ENCODE data around the gene NELFCD. TPM values are rescaled to one million over a fixed set of nuclear protein-coding genes. Genes with fewer than 3 reads are reported as not detected.

NELFCD gene
- total RNA-seq, 1 donor from 2014 or later, result 37.6 TPM

DNA sequence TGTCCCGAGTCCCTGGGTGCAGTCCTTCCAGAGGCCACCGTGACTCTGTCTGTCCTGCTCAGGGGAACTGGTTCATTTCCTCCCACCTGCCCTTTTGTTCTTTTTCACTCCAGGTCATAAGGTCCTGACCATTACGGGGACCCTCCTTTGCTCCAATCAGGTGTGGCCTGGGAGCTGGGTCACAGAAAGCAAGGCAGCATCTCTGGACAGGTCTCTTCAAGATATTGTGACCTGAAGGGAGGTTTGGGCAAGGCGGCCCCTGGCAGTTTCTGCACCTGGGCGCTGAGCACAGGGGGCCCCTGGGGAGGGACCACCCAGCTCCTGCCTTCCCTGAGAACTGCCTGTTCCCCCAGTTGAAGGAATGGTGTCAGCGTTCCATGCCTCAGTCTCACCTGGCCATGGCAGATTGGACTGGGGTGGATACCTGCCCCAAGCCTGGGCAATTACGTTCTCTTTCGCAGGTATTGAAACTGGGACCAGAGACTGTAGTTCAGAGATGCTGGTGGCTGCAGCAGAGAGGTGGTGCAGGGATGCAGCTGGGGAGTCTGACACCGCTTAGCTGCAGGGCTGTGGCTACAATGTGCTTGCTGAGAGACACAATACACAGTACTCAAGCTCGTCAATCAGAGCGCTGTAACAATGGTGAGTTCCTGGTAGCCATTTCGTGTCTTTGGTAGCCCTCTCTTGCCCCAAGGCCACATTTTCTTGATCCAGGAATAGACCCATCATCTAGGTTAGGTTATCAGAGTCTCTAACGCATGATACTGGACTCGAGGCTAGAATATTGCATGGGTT is 15.6 kb upstream of the NELFCD start:
- no peak for DNase-seq (ENCODE audit: low spot score)
- H3K4me3 Mint-ChIP-seq (ENCODE audit: unreplicated experiment), result no peak overlapping the region
- no peaks in the 10 kb centered on the region for H3K4me1 Mint-ChIP-seq (ENCODE audit: low read depth)
- H3K36me3 Mint-ChIP-seq (ENCODE audit: low read depth), result peaks cover 4% of the 10 kb centered on the region
- TF ChIP-seq, protein P1, sequence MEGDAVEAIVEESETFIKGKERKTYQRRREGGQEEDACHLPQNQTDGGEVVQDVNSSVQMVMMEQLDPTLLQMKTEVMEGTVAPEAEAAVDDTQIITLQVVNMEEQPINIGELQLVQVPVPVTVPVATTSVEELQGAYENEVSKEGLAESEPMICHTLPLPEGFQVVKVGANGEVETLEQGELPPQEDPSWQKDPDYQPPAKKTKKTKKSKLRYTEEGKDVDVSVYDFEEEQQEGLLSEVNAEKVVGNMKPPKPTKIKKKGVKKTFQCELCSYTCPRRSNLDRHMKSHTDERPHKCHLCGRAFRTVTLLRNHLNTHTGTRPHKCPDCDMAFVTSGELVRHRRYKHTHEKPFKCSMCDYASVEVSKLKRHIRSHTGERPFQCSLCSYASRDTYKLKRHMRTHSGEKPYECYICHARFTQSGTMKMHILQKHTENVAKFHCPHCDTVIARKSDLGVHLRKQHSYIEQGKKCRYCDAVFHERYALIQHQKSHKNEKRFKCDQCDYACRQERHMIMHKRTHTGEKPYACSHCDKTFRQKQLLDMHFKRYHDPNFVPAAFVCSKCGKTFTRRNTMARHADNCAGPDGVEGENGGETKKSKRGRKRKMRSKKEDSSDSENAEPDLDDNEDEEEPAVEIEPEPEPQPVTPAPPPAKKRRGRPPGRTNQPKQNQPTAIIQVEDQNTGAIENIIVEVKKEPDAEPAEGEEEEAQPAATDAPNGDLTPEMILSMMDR (IDR thresholded peaks at IDR 0.05), result no peak
- peaks cover 10% of the 10 kb centered on the region for H3K27me3 Mint-ChIP-seq (ENCODE audit: low read depth)
- peaks cover 17% of the 10 kb centered on the region for H3K9me3 Mint-ChIP-seq (ENCODE audit: low read depth)
- no peak overlapping the region for H3K27ac Mint-ChIP-seq (ENCODE audit: unreplicated experiment)

DNA sequence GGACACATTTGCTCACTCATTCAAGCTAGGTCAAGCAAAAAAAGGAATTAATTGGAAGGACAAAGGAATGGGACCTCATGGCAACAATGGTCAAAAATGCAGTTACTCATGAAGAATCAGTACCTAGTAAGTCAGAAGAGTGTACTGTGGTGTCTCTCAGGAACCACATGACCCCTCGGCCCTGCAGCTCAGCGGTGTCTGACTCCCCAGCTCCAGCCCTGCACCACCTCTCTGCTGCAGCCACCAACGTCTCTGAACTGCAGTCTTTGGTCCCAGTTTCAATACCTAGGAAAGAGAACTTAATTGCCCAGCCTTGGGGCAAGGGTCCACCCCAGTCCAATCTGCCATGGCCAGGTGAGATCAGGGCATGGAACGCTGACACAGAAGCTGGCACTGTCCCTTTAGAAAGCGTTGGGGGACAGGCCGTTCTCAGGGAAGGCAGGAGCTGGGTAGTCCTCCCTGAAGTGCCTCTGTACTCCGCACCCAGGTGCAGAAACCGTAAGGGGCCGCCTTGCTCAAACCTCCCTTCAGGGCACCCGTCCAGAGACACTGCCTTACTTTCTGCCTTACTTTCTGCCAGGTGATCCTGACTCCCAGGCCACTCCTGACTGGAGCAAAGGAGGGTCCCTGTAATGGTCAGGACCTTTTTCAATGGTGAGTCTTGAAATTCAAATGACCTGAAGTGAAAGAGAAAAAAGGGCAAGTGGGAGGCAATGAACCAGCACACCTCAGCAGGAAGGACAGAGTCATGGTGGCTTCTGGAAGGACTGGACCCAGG is 13.2 kb upstream of the NELFCD start:
- TF ChIP-seq, protein P1 (IDR thresholded peaks at IDR 0.05), result no peak
- Mint-ChIP-seq H3K27ac (ENCODE audit: unreplicated experiment) (no peak overlapping the region), H3K4me3 (ENCODE audit: unreplicated experiment) (no peak overlapping the region)

DNA sequence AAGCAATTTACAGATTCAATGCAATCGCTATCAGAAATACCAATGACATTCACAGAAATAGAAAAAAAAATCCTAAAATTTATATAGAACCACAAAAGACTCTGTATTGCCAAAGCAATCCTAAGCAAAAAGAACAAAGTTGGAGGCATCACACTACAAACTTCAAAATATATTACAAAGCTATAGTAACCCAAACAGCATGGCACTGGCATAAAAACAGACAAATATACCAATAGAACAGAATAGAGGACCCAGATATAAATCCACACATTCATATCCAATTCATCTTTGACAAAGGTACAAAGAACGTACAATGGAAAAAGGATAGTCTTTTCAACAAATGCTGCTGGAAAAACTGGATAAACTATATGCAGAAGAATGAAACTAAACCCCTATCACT is 11.6 kb upstream of the NELFCD start:
- Mint-ChIP-seq H3K4me3 (ENCODE audit: unreplicated experiment) (no peak overlapping the region), H3K27ac (ENCODE audit: unreplicated experiment) (no peak overlapping the region), H3K27me3 (ENCODE audit: low read depth) (peaks cover 7% of the 10 kb centered on the region), H3K9me3 (ENCODE audit: low read depth) (peaks cover 15% of the 10 kb centered on the region), H3K36me3 (ENCODE audit: low read depth) (peaks cover 4% of the 10 kb centered on the region), H3K4me1 (ENCODE audit: low read depth) (no peaks in the 10 kb centered on the region)
- DNase-seq (ENCODE audit: low spot score), result no peak
- TF ChIP-seq, protein P1 (IDR thresholded peaks at IDR 0.05), result no peak

More for the DNA sequence above, 13.2 kb upstream of the NELFCD start:
- Mint-ChIP-seq H3K9me3 (ENCODE audit: low read depth) (peaks cover 14% of the 10 kb centered on the region), H3K4me1 (ENCODE audit: low read depth) (no peaks in the 10 kb centered on the region), H3K27me3 (ENCODE audit: low read depth) (peaks cover 10% of the 10 kb centered on the region), H3K36me3 (ENCODE audit: low read depth) (peaks cover 4% of the 10 kb centered on the region)
- no peak for DNase-seq (ENCODE audit: low spot score)

DNA sequence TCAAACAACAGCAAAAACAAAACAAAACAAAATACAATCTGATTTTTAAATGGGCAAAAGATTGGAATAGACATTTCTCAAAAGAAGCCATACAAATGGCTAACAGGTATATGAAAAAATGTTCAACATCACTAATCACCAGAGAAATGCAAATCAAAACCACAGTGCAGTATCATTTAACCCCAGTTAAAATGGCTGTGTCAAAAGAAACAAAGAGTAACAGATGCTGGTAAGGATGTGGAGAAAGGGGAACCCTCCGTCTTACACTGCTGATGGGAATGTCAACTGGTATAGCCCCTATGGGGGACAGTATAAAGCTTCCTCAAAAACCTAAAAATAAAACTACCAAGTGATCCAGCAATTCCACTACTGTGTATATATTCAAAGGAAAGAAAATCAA is 10.9 kb upstream of the NELFCD start:
- Mint-ChIP-seq H3K27me3 (ENCODE audit: low read depth) (peaks cover 2% of the 10 kb centered on the region), H3K4me3 (ENCODE audit: unreplicated experiment) (no peak overlapping the region), H3K27ac (ENCODE audit: unreplicated experiment) (no peak overlapping the region), H3K9me3 (ENCODE audit: low read depth) (peaks cover 16% of the 10 kb centered on the region), H3K36me3 (ENCODE audit: low read depth) (peaks cover 4% of the 10 kb centered on the region), H3K4me1 (ENCODE audit: low read depth) (no peaks in the 10 kb centered on the region)
- DNase-seq (ENCODE audit: low spot score), result no peak
- TF ChIP-seq, protein P1 (IDR thresholded peaks at IDR 0.05), result no peak

DNA sequence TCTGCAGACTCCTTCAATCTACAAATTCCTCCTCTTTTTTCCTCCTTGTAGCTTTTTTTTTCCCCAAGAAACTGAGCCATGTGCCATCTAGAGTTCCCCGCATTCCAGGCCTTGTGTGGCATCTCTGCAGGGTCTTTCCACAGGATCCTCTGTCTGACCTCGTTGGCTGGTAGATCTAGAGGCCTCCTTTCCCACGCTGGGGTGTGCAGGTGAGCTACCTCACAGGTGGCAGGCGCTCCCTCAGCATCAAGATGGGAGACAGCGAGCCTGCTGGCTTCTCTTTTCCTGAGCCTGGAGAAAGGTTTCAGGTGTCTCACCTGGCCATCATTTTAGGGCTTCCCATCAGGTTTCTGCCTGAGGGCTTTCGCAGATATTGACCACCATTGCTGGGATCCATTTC is 9.6 kb upstream of the NELFCD start:
- DNase-seq (ENCODE audit: low spot score), result no peak
- H3K9me3 Mint-ChIP-seq (ENCODE audit: low read depth), result peaks cover 29% of the 10 kb centered on the region
- no peak overlapping the region for H3K4me3 Mint-ChIP-seq (ENCODE audit: unreplicated experiment)
- peaks cover 2% of the 10 kb centered on the region for H3K27me3 Mint-ChIP-seq (ENCODE audit: low read depth)
- no peak overlapping the region for H3K27ac Mint-ChIP-seq (ENCODE audit: unreplicated experiment)
- TF ChIP-seq, protein P1 (IDR thresholded peaks at IDR 0.05), result no peak
- no peaks in the 10 kb centered on the region for H3K4me1 Mint-ChIP-seq (ENCODE audit: low read depth)
- H3K36me3 Mint-ChIP-seq (ENCODE audit: low read depth), result peaks cover 5% of the 10 kb centered on the region

Data from chondrocyte (in vitro differentiated cells).